Transverse colon (tissue), 4 donors: ENCODE data around the gene FIGN.

Experiments used
- EP300 ChIP-seq: sonication (generic); formaldehyde crosslinking; IDR thresholded peaks from one replicate; pipeline ENCODE4 v1.6.1; 2017; ENCODE audit warnings: antibody characterized with exemption, low read depth
- POLR2A ChIP-seq: fragments of 450-650 bp; IDR thresholded peaks from one replicate; pipeline ENCODE4 v1.6.1; 2016; ENCODE audit warnings: antibody characterized with exemption, mild to moderate bottlenecking, moderate library complexity
- POLR2AphosphoS5 ChIP-seq, 3 donors: sonication (generic); formaldehyde crosslinking; IDR thresholded peaks; one replicate each; pipeline ENCODE4 v1.6.1; 2016; ENCODE audit warnings: antibody characterized with exemption in 3 of 3
- TF ChIP-seq, protein P1 (sequence below), 5 experiments: fragments of 200-600 bp in 3 of 5; fragments of 450-650 bp in 2 of 5; sonication (generic) in 3 of 5; IDR thresholded peaks; 1 replicate in 2 of 5; 2 replicates in 3 of 5; pipeline ENCODE4 v1.5.1; 2016 to 2017; ENCODE audit warnings: antibody characterized with exemption in 5 of 5, inconsistent platforms in 3 of 5, mild to moderate bottlenecking in 2 of 5, moderate library complexity in 1 of 5

DNA sequence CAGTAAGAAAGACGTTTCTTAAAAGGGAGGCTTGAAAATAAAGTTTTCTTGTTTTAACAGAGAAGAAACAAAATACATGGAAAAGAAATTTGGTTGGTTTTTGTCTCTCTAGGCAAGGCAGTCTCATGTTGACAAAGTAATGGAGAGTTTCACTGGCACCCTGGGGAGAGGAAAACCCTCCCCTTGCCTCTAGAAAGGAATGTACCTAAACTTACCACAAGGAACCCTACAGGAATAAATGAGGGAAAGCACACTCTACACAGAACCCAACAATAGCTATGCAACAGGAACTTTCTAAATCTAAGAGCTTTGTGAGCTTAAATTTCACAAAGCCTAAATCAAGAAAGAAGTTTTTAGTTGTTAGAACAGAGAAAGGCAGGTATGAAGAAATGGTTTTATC lies 37.0 kb downstream of the FIGN start:
- TF ChIP-seq, protein P1, sequence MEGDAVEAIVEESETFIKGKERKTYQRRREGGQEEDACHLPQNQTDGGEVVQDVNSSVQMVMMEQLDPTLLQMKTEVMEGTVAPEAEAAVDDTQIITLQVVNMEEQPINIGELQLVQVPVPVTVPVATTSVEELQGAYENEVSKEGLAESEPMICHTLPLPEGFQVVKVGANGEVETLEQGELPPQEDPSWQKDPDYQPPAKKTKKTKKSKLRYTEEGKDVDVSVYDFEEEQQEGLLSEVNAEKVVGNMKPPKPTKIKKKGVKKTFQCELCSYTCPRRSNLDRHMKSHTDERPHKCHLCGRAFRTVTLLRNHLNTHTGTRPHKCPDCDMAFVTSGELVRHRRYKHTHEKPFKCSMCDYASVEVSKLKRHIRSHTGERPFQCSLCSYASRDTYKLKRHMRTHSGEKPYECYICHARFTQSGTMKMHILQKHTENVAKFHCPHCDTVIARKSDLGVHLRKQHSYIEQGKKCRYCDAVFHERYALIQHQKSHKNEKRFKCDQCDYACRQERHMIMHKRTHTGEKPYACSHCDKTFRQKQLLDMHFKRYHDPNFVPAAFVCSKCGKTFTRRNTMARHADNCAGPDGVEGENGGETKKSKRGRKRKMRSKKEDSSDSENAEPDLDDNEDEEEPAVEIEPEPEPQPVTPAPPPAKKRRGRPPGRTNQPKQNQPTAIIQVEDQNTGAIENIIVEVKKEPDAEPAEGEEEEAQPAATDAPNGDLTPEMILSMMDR (IDR thresholded peaks at IDR 0.05): no peak
- TF ChIP-seq POLR2AphosphoS5 (IDR thresholded peaks at IDR 0.05): no peak
- no peak for TF ChIP-seq POLR2A
- no peak for TF ChIP-seq EP300
